Loucy (cell line): ENCODE results near the gene PEMT.

Source experiments
- EZH2phosphoT487 ChIP-seq: fragments of 200-600 bp; IDR thresholded peaks from 2 replicates; pipeline ENCODE4 v1.6.1; 2018; ENCODE audit warnings: antibody characterized with exemption, mild to moderate bottlenecking, moderate library complexity, borderline replicate concordance
- TF ChIP-seq, protein P1 (sequence below): fragments of 200-600 bp; sonication (generic); conservative IDR thresholded peaks from 2 replicates; pipeline ENCODE4 v1.5.1; 2014; ENCODE audit warnings: mild to moderate bottlenecking, antibody characterized with exemption, low read length

DNA sequence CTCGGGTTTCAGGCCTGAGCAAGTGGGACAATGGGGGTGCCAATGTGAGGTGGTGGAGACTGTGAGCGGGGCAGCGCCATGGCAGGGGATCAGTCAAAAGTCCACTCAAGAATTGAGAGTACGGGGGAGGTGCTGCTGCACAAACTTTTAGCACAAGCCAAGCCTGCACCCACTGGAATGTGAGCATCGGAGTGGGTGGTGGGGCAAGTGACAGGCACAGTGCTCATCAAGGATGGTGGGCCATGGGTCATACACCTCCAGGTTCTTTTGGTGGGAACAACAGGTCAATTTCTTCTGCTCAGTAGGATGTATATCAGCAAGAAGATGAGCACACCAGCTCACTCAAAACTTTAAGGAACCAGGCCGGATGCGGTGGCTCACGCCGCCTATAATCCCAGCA, 32.4 kb upstream of the PEMT start:
- TF ChIP-seq EZH2phosphoT487: no peak
- TF ChIP-seq, protein P1, sequence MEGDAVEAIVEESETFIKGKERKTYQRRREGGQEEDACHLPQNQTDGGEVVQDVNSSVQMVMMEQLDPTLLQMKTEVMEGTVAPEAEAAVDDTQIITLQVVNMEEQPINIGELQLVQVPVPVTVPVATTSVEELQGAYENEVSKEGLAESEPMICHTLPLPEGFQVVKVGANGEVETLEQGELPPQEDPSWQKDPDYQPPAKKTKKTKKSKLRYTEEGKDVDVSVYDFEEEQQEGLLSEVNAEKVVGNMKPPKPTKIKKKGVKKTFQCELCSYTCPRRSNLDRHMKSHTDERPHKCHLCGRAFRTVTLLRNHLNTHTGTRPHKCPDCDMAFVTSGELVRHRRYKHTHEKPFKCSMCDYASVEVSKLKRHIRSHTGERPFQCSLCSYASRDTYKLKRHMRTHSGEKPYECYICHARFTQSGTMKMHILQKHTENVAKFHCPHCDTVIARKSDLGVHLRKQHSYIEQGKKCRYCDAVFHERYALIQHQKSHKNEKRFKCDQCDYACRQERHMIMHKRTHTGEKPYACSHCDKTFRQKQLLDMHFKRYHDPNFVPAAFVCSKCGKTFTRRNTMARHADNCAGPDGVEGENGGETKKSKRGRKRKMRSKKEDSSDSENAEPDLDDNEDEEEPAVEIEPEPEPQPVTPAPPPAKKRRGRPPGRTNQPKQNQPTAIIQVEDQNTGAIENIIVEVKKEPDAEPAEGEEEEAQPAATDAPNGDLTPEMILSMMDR: no peak
